G401.6 (cell line): ENCODE data around the gene SDCCAG8.
"Not testable (repeated sequence)": the region's sequence is repeated elsewhere in the genome, so short reads cannot be mapped to it uniquely, and the experiment has no call there.

Experiments
- FAIRE-seq: peaks from 2 replicates; lab custom pipeline; 2012; peaks lifted over from hg19 to GRCh38; lab: Jason Lieb, UNC

SDCCAG8 gene

GRCh38 chr1:243255791-243256512, at the start of gene SDCCAG8:
SDCCAG8 (plus strand) TSS chr1:243256041; CDS start chr1:243256174, 133 bp downstream.
- FAIRE-seq = peak; percentile 98

GRCh38 chr1:243211984-243212383, 43.9 kb upstream of the SDCCAG8 start:
- not testable (repeated sequence) for FAIRE-seq

GRCh38 chr1:243213045-243213787, 42.6 kb upstream of the SDCCAG8 start:
- no peak for FAIRE-seq

- not testable (repeated sequence) for FAIRE-seq
Measured at GRCh38 chr1:243215276-243215875, 40.5 kb upstream of the SDCCAG8 start.

- FAIRE-seq = peak; percentile 37
Measured at GRCh38 chr1:243216741-243217140, 39.1 kb upstream of the SDCCAG8 start.

- FAIRE-seq = no peak
Measured at GRCh38 chr1:243217349-243217748, 38.5 kb upstream of the SDCCAG8 start.

- FAIRE-seq = no peak
Measured at GRCh38 chr1:243218059-243218458, 37.8 kb upstream of the SDCCAG8 start.

GRCh38 chr1:243227622-243228021, 28.2 kb upstream of the SDCCAG8 start:
- FAIRE-seq = no peak

- FAIRE-seq = no peak
Measured at GRCh38 chr1:243229526-243229925, 26.3 kb upstream of the SDCCAG8 start.

- FAIRE-seq = no peak
Measured at GRCh38 chr1:243230914-243231313, 24.9 kb upstream of the SDCCAG8 start.

GRCh38 chr1:243233908-243234307, 21.9 kb upstream of the SDCCAG8 start:
- FAIRE-seq = no peak

- no peak for FAIRE-seq
Measured at GRCh38 chr1:243234978-243235647, 20.7 kb upstream of the SDCCAG8 start.

GRCh38 chr1:243236604-243237252, 19.1 kb upstream of the SDCCAG8 start:
- FAIRE-seq = no peak

GRCh38 chr1:243244432-243244841, 11.4 kb upstream of the SDCCAG8 start:
- FAIRE-seq = no peak

- FAIRE-seq = no peak
Measured at GRCh38 chr1:243246916-243247315, 8.9 kb upstream of the SDCCAG8 start.

GRCh38 chr1:243247901-243248300, 7.9 kb upstream of the SDCCAG8 start:
- no peak for FAIRE-seq

GRCh38 chr1:243249214-243249613, 6.6 kb upstream of the SDCCAG8 start:
- no peak for FAIRE-seq

- FAIRE-seq = no peak
Measured at GRCh38 chr1:243250102-243250501, 5.7 kb upstream of the SDCCAG8 start.

GRCh38 chr1:243251539-243251938, 4.3 kb upstream of the SDCCAG8 start:
- no peak for FAIRE-seq

GRCh38 chr1:243253211-243253925, 2.5 kb upstream of the SDCCAG8 start:
- no peak for FAIRE-seq

GRCh38 chr1:243253926-243254232, 2.0 kb upstream of the SDCCAG8 start:
- FAIRE-seq = no peak
